Fibroblast of villous mesenchyme (primary cell): ENCODE results near the gene RGS6. TPM values are rescaled to one million over a fixed set of nuclear protein-coding genes. Genes with fewer than 3 reads are reported as not detected.

Source experiments
- DNase-seq: peaks from one replicate; pipeline ENCODE4 v3.0.0-alpha.2; 2010; ENCODE audit warnings: low read depth
- H3K4me3 ChIP-seq: 2 replicates; pipeline ENCODE4 v1.5.1; 2011; ENCODE audit warnings: low read depth, mild to moderate bottlenecking, low read length
- CTCF ChIP-seq: IDR thresholded peaks from 2 replicates; pipeline ENCODE4 v1.5.1; 2012; ENCODE audit warnings: low read depth, mild to moderate bottlenecking, low read length; ENCODE audit not compliant: insufficient read depth
- total RNA-seq: library from RNA; depleted of rRNA; stranded (reverse); fragments of >200 nt; gene quantifications from 2 replicates; pipeline ENCODE4 v1.2.3, GENCODE V29; 2012

Gene RGS6
- total RNA-seq, 1 donor = not detected

DNA sequence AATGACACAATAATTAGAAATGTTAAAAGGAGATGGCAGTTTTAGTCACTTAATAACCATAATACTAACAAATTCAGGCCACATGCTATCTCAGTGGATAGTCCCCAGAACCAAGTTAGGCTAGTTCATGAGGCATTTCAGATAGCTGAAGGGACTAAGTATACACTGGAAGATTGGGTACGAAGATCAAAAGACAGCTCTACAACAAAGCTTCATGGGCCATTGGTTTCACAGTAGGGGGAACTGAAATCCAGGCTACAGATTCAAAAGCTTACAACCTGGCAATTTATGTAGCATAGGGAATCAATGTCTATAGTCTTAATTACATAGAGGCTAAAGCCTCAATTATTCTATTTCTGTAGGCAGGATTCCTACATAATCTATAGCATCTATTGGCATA lies 343.0 kb downstream of the RGS6 start:
- DNase-seq = no peak
- TF ChIP-seq CTCF = no peak
- no peak overlapping the region for H3K4me3 ChIP-seq

GRCh38 chr14:72278316-72278715 lies 346.1 kb downstream of the RGS6 start:
- DNase-seq = no peak

DNA sequence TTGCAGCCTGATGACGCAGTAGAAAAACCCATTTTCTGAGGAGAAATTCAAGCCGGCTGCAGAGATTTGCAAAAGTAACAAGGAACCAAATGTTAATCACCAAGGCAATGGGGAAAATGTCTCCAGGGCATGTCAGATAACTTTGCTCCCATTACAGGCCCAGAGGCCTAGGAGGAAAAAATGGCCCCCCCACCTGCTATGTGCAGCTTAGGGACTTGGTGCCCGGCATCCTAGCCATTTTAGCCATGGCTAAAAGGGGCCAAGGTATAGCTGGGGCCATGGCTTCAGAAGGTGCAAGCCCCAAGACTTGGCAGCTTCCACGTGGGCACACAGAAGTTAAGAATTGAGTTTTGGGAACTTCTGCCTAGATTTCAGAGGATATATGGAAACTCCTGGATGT lies 351.9 kb downstream of the RGS6 start:
- no peak overlapping the region for H3K4me3 ChIP-seq
- DNase-seq = no peak
- TF ChIP-seq CTCF = no peak

More at GRCh38 chr14:72278316-72278715, 346.1 kb downstream of the RGS6 start:
- TF ChIP-seq CTCF = no peak
- no peak overlapping the region for H3K4me3 ChIP-seq

- TF ChIP-seq CTCF = no peak
- H3K4me3 ChIP-seq = no peak overlapping the region
- DNase-seq = no peak
Observed at GRCh38 chr14:72290241-72290640, 358.0 kb downstream of the RGS6 start.

DNA sequence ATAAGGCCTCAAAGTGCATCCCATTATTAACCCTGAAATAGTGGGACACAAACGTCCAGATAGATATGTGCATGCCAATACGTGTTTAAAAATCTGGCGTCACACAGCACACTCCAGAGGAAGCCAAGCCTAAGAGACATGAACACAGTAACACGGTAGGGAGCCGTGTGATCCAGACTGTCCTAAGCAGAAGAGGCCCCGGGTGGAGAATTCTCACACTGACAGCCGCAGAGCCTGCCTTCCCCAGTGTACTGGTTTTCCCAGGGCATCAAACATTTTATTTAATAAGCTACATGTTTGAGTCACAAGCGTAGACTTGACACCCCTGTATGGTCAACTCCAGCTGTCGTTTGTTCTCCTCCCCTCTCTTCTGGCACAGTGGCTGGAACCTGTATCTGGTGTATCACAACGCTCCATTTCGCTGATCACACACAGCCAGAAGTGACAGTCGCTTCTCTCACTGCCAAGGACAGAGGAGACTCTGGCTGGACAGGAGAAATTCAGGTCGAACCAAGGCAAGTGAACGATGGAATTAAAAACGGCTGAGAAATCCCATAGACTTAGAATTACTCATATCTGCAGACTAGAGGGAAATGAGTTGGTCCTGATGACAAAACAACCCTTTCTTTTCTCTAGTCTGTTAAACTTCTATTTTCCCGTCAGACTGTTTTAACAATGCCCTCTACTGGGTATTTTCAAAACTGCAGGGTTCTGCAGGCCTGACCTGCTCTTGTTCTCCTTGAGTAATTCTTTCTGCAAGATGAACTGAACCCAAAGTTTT lies 359.9 kb downstream of the RGS6 start:
- TF ChIP-seq CTCF = peak; percentile 50
- peak; percentile 7 for DNase-seq
- H3K4me3 ChIP-seq = no peak overlapping the region

- no peak for DNase-seq
- TF ChIP-seq CTCF = no peak
- H3K4me3 ChIP-seq = no peak overlapping the region
Observed at GRCh38 chr14:72292689-72293024, 360.4 kb downstream of the RGS6 start.

DNA sequence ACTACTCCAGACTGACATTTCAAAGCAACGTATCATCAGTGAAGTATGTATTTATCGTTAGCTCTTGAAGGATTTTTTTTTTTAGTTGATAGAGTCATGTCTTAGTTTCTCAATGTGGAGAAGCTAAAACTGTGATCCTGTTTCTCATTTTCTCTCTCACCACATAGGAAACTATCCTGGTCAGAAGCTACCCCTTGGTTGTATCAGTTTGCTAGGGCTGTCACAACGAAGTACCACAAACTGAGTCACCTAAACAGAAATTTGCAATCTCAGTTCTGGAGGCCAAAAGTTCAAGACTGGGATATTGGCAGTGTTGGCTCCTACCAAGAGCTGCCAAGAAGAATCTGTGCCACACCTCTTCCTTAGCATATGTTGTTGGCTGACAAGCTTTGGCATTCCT lies 369.1 kb downstream of the RGS6 start:
- no peak for TF ChIP-seq CTCF
- DNase-seq = no peak
- H3K4me3 ChIP-seq = no peak overlapping the region
